ENCODE measurements around the gene PAK6. TPM values are rescaled to one million over a fixed set of nuclear protein-coding genes. Genes with fewer than 3 reads are reported as not detected.

Gene PAK6
- polyA plus RNA-seq, 1 of the 3 experiments (the other 2 are of a cell fraction), result 0.07 TPM

DNA sequence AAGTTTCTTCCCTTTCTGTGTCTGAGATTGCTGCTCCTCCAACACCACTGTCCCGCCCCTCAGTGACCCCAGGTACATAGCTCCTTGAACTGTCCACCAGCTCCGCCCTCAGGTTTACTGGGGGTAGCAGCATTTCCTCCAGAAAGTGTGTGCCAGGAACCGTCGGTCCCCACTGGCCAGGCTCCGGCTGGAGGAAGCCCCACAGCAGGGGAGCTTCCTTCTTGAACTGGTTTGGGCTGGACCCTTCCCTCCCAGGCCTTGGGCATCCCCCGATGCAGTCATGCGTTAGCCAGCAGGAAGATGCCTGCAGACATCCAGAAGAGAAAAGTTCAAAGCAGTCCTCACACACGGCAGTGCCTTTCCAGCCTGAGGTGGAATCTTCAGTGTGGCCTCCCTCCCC, 19.7 kb downstream of the PAK6 start:
- Histone ChIP-seq H4K20me1 (ENCODE audit: insufficient read depth) (no peaks in the 10 kb centered on the region), H3K27ac (ENCODE audit: low read depth in 2 of 2, low read length in 1 of 2) (no peak overlapping the region), H2AFZ (ENCODE audit: low read depth) (no peak overlapping the region), H3K4me1 (ENCODE audit: control insufficient read depth in 1 of 2, insufficient read depth in 2 of 2, low read depth in 1 of 2, low read length in 1 of 2) (peaks cover 0 to 2% of the 10 kb centered on the region in 2 experiments; a peak in 1 of 4 replicates), H3K79me2 (ENCODE audit: insufficient read depth) (no peaks in the 10 kb centered on the region), H3K36me3 (replicated peaks in 1 of 2; ENCODE audit: control insufficient read depth in 1 of 2, insufficient read depth in 2 of 2, low read length in 1 of 2) (no peaks in the 10 kb centered on the region), H3K9ac (no peak overlapping the region), H3F3A (replicated peaks; ENCODE audit: insufficient read depth) (peaks cover 9% of the 10 kb centered on the region), H3K4me3 (ENCODE audit: low read depth in 2 of 2, low read length in 1 of 2) (no peak overlapping the region), H3K9me2 (no peaks in the 10 kb centered on the region), H3K4me2 (no peak overlapping the region), H3K27me3 (ENCODE audit: insufficient read depth) (peaks cover 10% of the 10 kb centered on the region; the same call in 1 of the 2 replicates), H3K9me3 (no peaks in the 10 kb centered on the region)
- WGBS (ENCODE audit: low lambda C conversion rate), result 100% methylated on average over 3 of the region's 8 CpGs
- TF ChIP-seq JUND (IDR thresholded peaks at IDR 0.05) (no peak), TEAD4 (IDR thresholded peaks at IDR 0.05; ENCODE audit: borderline replicate concordance, insufficient read depth) (no peak), TCF12 (IDR thresholded peaks at IDR 0.05) (no peak), NRF1 (IDR thresholded peaks at IDR 0.05; ENCODE audit: low read depth, low read length) (no peak), YY1 (IDR thresholded peaks at IDR 0.05; ENCODE audit: low read depth) (no peak), TAF1 (IDR thresholded peaks at IDR 0.05; ENCODE audit: borderline replicate concordance, low read depth, low read length) (no peak), FOXJ3 (CRISPR knock-in tag; IDR thresholded peaks at IDR 0.05) (no peak), EP300 (IDR thresholded peaks at IDR 0.05; ENCODE audit: borderline replicate concordance in 1 of 2, low read depth in 1 of 2, low read length in 1 of 2) (no peak), REST (IDR thresholded peaks at IDR 0.05; ENCODE audit: low read depth, low read length) (no peak), NFIC (IDR thresholded peaks at IDR 0.05; ENCODE audit: borderline replicate concordance) (no peak)
- CTCF ChIA-PET, result interaction anchor here (1.1 to 34.5 kb wide), 5 partner anchors 9 to 79 kb away, joined by 3 to 868 read pairs (median 7); no protein-coding TSS in a partner anchor
- no peak for DNase-seq
- POLR2A ChIA-PET, result no interaction called here

- Histone ChIP-seq H3K27ac (ENCODE audit: low read depth in 2 of 2, low read length in 1 of 2) (no peak overlapping the region), H3F3A (replicated peaks; ENCODE audit: insufficient read depth) (peaks cover 9% of the 10 kb centered on the region), H4K20me1 (ENCODE audit: insufficient read depth) (no peaks in the 10 kb centered on the region), H3K9me3 (no peaks in the 10 kb centered on the region), H3K27me3 (ENCODE audit: insufficient read depth) (0 out of 2 replicates have a peak, but pooled peaks cover 5% of the 10 kb centered on the region), H3K4me2 (no peak overlapping the region), H3K9ac (no peak overlapping the region), H3K4me3 (ENCODE audit: low read depth in 2 of 2, low read length in 1 of 2) (no peak overlapping the region), H3K9me2 (no peaks in the 10 kb centered on the region), H3K4me1 (ENCODE audit: control insufficient read depth in 1 of 2, insufficient read depth in 2 of 2, low read depth in 1 of 2, low read length in 1 of 2) (peaks cover 0 to 2% of the 10 kb centered on the region in 2 experiments; a peak in 1 of 4 replicates), H3K36me3 (replicated peaks in 1 of 2; ENCODE audit: control insufficient read depth in 1 of 2, insufficient read depth in 2 of 2, low read length in 1 of 2) (no peaks in the 10 kb centered on the region), H2AFZ (ENCODE audit: low read depth) (no peak overlapping the region), H3K79me2 (ENCODE audit: insufficient read depth) (no peaks in the 10 kb centered on the region)
- CTCF ChIA-PET, result interaction anchor here (1.1 to 34.5 kb wide), 4 partner anchors 10 to 51 kb away, joined by 3 to 868 read pairs (median 362); no protein-coding TSS in a partner anchor
- DNase-seq, result no peak
- POLR2A ChIA-PET, result no interaction called here
- no peak for TF ChIP-seq SMC3 (IDR thresholded peaks at IDR 0.05; ENCODE audit: low read depth, low read length)
- no peak for TF ChIP-seq TCF12 (IDR thresholded peaks at IDR 0.05)
- TF ChIP-seq CHD2 (IDR thresholded peaks at IDR 0.05; ENCODE audit: low read length, partially characterized antibody), result no peak
- TF ChIP-seq, protein P1, sequence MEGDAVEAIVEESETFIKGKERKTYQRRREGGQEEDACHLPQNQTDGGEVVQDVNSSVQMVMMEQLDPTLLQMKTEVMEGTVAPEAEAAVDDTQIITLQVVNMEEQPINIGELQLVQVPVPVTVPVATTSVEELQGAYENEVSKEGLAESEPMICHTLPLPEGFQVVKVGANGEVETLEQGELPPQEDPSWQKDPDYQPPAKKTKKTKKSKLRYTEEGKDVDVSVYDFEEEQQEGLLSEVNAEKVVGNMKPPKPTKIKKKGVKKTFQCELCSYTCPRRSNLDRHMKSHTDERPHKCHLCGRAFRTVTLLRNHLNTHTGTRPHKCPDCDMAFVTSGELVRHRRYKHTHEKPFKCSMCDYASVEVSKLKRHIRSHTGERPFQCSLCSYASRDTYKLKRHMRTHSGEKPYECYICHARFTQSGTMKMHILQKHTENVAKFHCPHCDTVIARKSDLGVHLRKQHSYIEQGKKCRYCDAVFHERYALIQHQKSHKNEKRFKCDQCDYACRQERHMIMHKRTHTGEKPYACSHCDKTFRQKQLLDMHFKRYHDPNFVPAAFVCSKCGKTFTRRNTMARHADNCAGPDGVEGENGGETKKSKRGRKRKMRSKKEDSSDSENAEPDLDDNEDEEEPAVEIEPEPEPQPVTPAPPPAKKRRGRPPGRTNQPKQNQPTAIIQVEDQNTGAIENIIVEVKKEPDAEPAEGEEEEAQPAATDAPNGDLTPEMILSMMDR (IDR thresholded peaks at IDR 0.05), result no peak
- no peak for TF ChIP-seq MEF2A (IDR thresholded peaks at IDR 0.05; ENCODE audit: borderline replicate concordance, low read depth)
- TF ChIP-seq ELF1 (IDR thresholded peaks at IDR 0.05), result no peak
- no peak for TF ChIP-seq ZBTB33 (IDR thresholded peaks at IDR 0.05; ENCODE audit: borderline replicate concordance, low read depth)
- WGBS (ENCODE audit: low lambda C conversion rate), result 94% methylated on average over 6 of the region's 7 CpGs
These were observed 20.2 kb downstream of the PAK6 start for GRCh38 chr15:40259021-40259420.
